Measurements from ENCODE around the gene PSEN2.
A peak's percentile ranks its signal among the peaks of the same experiment; 100 is the strongest.
"Not testable (repeated sequence)": the region's sequence is repeated elsewhere in the genome, so short reads cannot be mapped to it uniquely, and the experiment has no call there.

The PSEN2 gene

GRCh38 chr1:226912587-226913176 is 42.3 kb downstream of the PSEN2 start:
- DNase-seq (ENCODE audit: low read depth), result peak; percentile 75
- no peak overlapping the region for H3K4me3 ChIP-seq (ENCODE audit: low read depth, low read length)
- peak; percentile 57 for TF ChIP-seq CTCF (IDR thresholded peaks at IDR 0.05; ENCODE audit: insufficient read depth, low read depth, low read length, missing control alignments)

- H3K4me3 ChIP-seq (ENCODE audit: low read depth, low read length), result no peak overlapping the region
- no peak for TF ChIP-seq CTCF (IDR thresholded peaks at IDR 0.05; ENCODE audit: insufficient read depth, low read depth, low read length, missing control alignments)
- DNase-seq (ENCODE audit: low read depth), result peak; percentile 41
Measured at GRCh38 chr1:226915672-226915995, 45.2 kb downstream of the PSEN2 start.

GRCh38 chr1:226916497-226916896 is 46.1 kb downstream of the PSEN2 start:
- H3K4me3 ChIP-seq (ENCODE audit: low read depth, low read length), result no peak overlapping the region
- DNase-seq (ENCODE audit: low read depth), result no peak
- TF ChIP-seq CTCF (IDR thresholded peaks at IDR 0.05; ENCODE audit: insufficient read depth, low read depth, low read length, missing control alignments), result no peak

GRCh38 chr1:226919587-226919986 is 49.2 kb downstream of the PSEN2 start:
- DNase-seq (ENCODE audit: low read depth), result no peak

GRCh38 chr1:226919995-226920394 is 49.6 kb downstream of the PSEN2 start:
- no peak overlapping the region for H3K4me3 ChIP-seq (ENCODE audit: low read depth, low read length)
- TF ChIP-seq CTCF (IDR thresholded peaks at IDR 0.05; ENCODE audit: insufficient read depth, low read depth, low read length, missing control alignments), result no peak
- no peak for DNase-seq (ENCODE audit: low read depth)

More at GRCh38 chr1:226919587-226919986, 49.2 kb downstream of the PSEN2 start:
- no peak overlapping the region for H3K4me3 ChIP-seq (ENCODE audit: low read depth, low read length)
- TF ChIP-seq CTCF (IDR thresholded peaks at IDR 0.05; ENCODE audit: insufficient read depth, low read depth, low read length, missing control alignments), result no peak

GRCh38 chr1:226920446-226920894 is 50.1 kb downstream of the PSEN2 start:
- DNase-seq (ENCODE audit: low read depth), result no peak
- no peak overlapping the region for H3K4me3 ChIP-seq (ENCODE audit: low read depth, low read length)
- TF ChIP-seq CTCF (IDR thresholded peaks at IDR 0.05; ENCODE audit: insufficient read depth, low read depth, low read length, missing control alignments), result no peak

GRCh38 chr1:226921504-226921903 is 51.1 kb downstream of the PSEN2 start:
- no peak overlapping the region for H3K4me3 ChIP-seq (ENCODE audit: low read depth, low read length)
- no peak for DNase-seq (ENCODE audit: low read depth)
- no peak for TF ChIP-seq CTCF (IDR thresholded peaks at IDR 0.05; ENCODE audit: insufficient read depth, low read depth, low read length, missing control alignments)

GRCh38 chr1:226929260-226930111 is 59.1 kb downstream of the PSEN2 start:
- DNase-seq (ENCODE audit: low read depth), result not testable (repeated sequence)

More at GRCh38 chr1:226929260-226930111, 59.1 kb downstream of the PSEN2 start:
- H3K4me3 ChIP-seq (ENCODE audit: low read depth, low read length), result not testable (repeated sequence)

Measured in GM12865 (cell line).